A549 (cell line): ENCODE results near the gene ADAP1. TPM values are rescaled to one million over a fixed set of nuclear protein-coding genes. Genes with fewer than 3 reads are reported as not detected.

Source experiments
- ATAC-seq, 2 experiments: fragments of 200-7000 bp in 1 of 2; fragments of >200 bp in 1 of 2; cut with Nextera tagmentation in 1 of 2; cut with Tn5 transposase in 1 of 2; 3 replicates each; pipeline versions ENCODE4 v1.8.0 to v1.9.1; 2018 to 2020; ENCODE audit warnings: mild to moderate bottlenecking in 1 of 2, moderate library complexity in 1 of 2
- CTCF ChIA-PET: fragments of 300-600 bp; sonication (Branson Sonifier 250); formaldehyde crosslinking; extraction: SDS; loops from one replicate; lab custom pipeline; 2021; ENCODE audit warnings: antibody characterized with exemption, inconsistent platforms; lab: Yijun Ruan, JAX
- POLR2A ChIA-PET: fragments of 350-600 bp; formaldehyde crosslinking; extraction: SDS; loops from one replicate; lab custom pipeline; 2021; ENCODE audit warnings: antibody characterized with exemption, inconsistent platforms; lab: Yijun Ruan, JAX
- DNase-seq, 2 experiments: peaks; one replicate each; pipeline versions ENCODE4 v3.0.0 to v3.0.0-alpha.2; 2011 to 2016; ENCODE audit warnings: low read depth in 1 of 2, low spot score in 1 of 2
- FAIRE-seq: peaks from 2 replicates; lab custom pipeline; 2011; peaks lifted over from hg19 to GRCh38; lab: Jason Lieb, UNC
- H3K27ac ChIP-seq, 2 experiments: fragments of >200 bp; sonication (Bioruptor Twin); formaldehyde crosslinking; 3 replicates each; pipeline ENCODE4 v1.5.1; 2016 to 2017
- H3K4me1 ChIP-seq: fragments of >200 bp; sonication (Bioruptor Twin); formaldehyde crosslinking; 3 replicates; pipeline ENCODE4 v1.6.1; 2016
- H3K4me2 ChIP-seq: fragments of >200 bp; sonication (Bioruptor Twin); formaldehyde crosslinking; 3 replicates; pipeline ENCODE4 v1.6.1; 2016
- H3K4me3 ChIP-seq: fragments of >200 bp; sonication (Bioruptor Twin); formaldehyde crosslinking; 3 replicates; pipeline ENCODE4 v1.5.1; 2016
- H3K9me3 ChIP-seq: fragments of >200 bp; sonication (Bioruptor Twin); formaldehyde crosslinking; 3 replicates; pipeline ENCODE4 v1.6.1; 2016
- CHD2 ChIP-seq: fragments of 150-350 bp; IDR thresholded peaks from 2 replicates; pipeline ENCODE4 v1.6.1; 2014; ENCODE audit warnings: low read length; ENCODE audit not compliant: partially characterized antibody
- CHD4 ChIP-seq: fragments of 200-600 bp; sonication (generic); IDR thresholded peaks from 2 replicates; pipeline ENCODE4 v1.6.1; 2016; ENCODE audit warnings: antibody characterized with exemption, mild to moderate bottlenecking, borderline replicate concordance
- EHMT2 ChIP-seq: fragments of 200-600 bp; sonication (generic); IDR thresholded peaks from 2 replicates; pipeline ENCODE4 v1.6.1; 2016; ENCODE audit warnings: antibody characterized with exemption, low read depth, mild to moderate bottlenecking, moderate library complexity
- ESRRA ChIP-seq: fragments of 150-350 bp; IDR thresholded peaks from 2 replicates; pipeline ENCODE4 v1.6.1; 2014; ENCODE audit warnings: mild to moderate bottlenecking, low read length, borderline replicate concordance
- FOXS1 ChIP-seq: fragments of 250-450 bp; sonication (Bioruptor Pico); IDR thresholded peaks from 2 replicates; pipeline ENCODE4 v1.5.0; 2020; ENCODE audit warnings: mild to moderate bottlenecking, moderate library complexity
- GATA3 ChIP-seq: IDR thresholded peaks from 2 replicates; pipeline ENCODE4 v1.6.1; 2012; ENCODE audit warnings: borderline replicate concordance
- HDAC2 ChIP-seq: fragments of 200-600 bp; sonication (generic); IDR thresholded peaks from 2 replicates; pipeline ENCODE4 v1.6.1; 2016
- JUN ChIP-seq, 2 experiments: fragments of >200 bp; sonication (Bioruptor Twin); formaldehyde crosslinking; IDR thresholded peaks; 2 replicates in 1 of 2; 3 replicates in 1 of 2; pipeline ENCODE4 v1.6.1; 2016 to 2017
- MAFK ChIP-seq: fragments of 450-650 bp; IDR thresholded peaks from 2 replicates; pipeline ENCODE4 v1.6.1; 2014; ENCODE audit not compliant: partially characterized antibody
- POLR2A ChIP-seq: IDR thresholded peaks from 2 replicates; pipeline ENCODE4 v1.6.1; 2012; ENCODE audit warnings: mild to moderate bottlenecking, low read length
- RCOR1 ChIP-seq: fragments of 150-350 bp; IDR thresholded peaks from 2 replicates; pipeline ENCODE4 v1.6.1; 2014; ENCODE audit warnings: antibody characterized with exemption, low read length, low read depth
- TP53 ChIP-seq: fragments of 250-450 bp; sonication (Bioruptor Pico); IDR thresholded peaks from 2 replicates; pipeline ENCODE4 v1.5.0; 2021; ENCODE audit warnings: mild to moderate bottlenecking, moderate library complexity
- ZNF302 ChIP-seq: fragments of 250-450 bp; sonication (Bioruptor Pico); IDR thresholded peaks from 2 replicates; pipeline ENCODE4 v1.9.0; 2021; ENCODE audit warnings: inconsistent platforms, mild to moderate bottlenecking, moderate library complexity
- WGBS: methylation state at CpG from one replicate; pipeline ENCODE4 v1.1.6; 2017; ENCODE audit errors: missing lambda C conversion rate; 5-methylcytosine and 5-hydroxymethylcytosine counted together
- polyA plus RNA-seq, 4 experiments: library from polyadenylated mRNA; depleted of rRNA in 3 of 4; stranded (reverse); fragments of >200 nt; fragmentation: RNase III in 1 of 4; extraction: RNeasy Plus Mini Kit Qiagen cat#74134 plus additional on column Dnase treatment in 1 of 4; gene quantifications; 2 replicates in 3 of 4; 3 replicates in 1 of 4; pipeline ENCODE4 v1.2.3, GENCODE V29; 2011 to 2017
- TF ChIP-seq, protein P1 (sequence below): fragments of 450-650 bp; IDR thresholded peaks from 2 replicates; pipeline ENCODE4 v1.6.1; 2014; ENCODE audit warnings: antibody characterized with exemption
- TF ChIP-seq, protein P2 (sequence below): fragments of 150-350 bp; IDR thresholded peaks from 2 replicates; pipeline ENCODE4 v1.6.1; 2014; ENCODE audit warnings: low read depth, mild to moderate bottlenecking, low read length
- TF ChIP-seq, protein P3 (sequence below): fragments of >200 bp; sonication (Bioruptor Twin); formaldehyde crosslinking; IDR thresholded peaks from 2 replicates; pipeline ENCODE4 v1.6.1; 2016
- TF ChIP-seq, protein P4 (sequence below): fragments of 200-600 bp; sonication (generic); IDR thresholded peaks from 2 replicates; pipeline ENCODE4 v1.6.1; 2016; ENCODE audit warnings: antibody characterized with exemption, mild to moderate bottlenecking, moderate library complexity
- TF ChIP-seq, protein P5 (sequence below): fragments of 250-450 bp; sonication (Bioruptor Pico); IDR thresholded peaks from 2 replicates; pipeline ENCODE4 v1.5.0; 2021; ENCODE audit warnings: mild to moderate bottlenecking, moderate library complexity, borderline replicate concordance
- TF ChIP-seq, protein P6 (sequence below): fragments of >200 bp; sonication (Bioruptor Twin); formaldehyde crosslinking; IDR thresholded peaks from 3 replicates; pipeline ENCODE4 v1.5.1; 2016

Gene ADAP1
- polyA plus RNA-seq, 2 of the 4 experiments (the other 2 are of a cell fraction) = 1.7 to 2.5 TPM

DNA sequence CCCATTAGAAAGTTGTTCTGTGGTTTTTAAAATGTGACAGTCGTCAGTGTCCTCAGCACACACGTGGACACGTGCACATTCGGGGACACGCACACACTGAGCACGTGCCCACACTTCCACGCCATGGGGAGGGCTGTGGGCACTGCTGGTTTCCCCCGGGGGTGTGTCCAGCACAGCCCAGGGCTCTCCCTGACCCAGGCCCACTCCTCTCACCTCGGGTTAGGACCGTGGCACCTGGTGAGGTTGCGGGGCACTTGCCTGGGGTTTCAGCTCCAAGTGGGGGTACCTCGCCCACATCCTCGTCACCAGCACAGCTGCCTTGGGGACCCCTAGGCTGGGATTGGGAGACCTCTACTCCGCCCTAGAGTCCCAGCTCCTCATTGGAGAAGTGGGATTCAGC is 57.4 kb downstream of the ADAP1 start:
- DNase-seq (no peak), FAIRE-seq (no peak), ATAC-seq (no peak)
- Histone ChIP-seq H3K27ac (no peak overlapping the region), H3K4me3 (no peak overlapping the region), H3K4me1 (peaks cover 13% of the 10 kb centered on the region), H3K9me3 (no peaks in the 10 kb centered on the region), H3K4me2 (no peak overlapping the region)
- WGBS = 89% methylated on average over 12 of the region's 14 CpGs
- CTCF ChIA-PET = interaction anchor here (0.9 to 2.0 kb wide), 2 partner anchors 11 kb away, joined by 3 to 5 read pairs; no protein-coding TSS in a partner anchor
- TF ChIP-seq GATA3 = no peak
- POLR2A ChIA-PET = no interaction called here

DNA sequence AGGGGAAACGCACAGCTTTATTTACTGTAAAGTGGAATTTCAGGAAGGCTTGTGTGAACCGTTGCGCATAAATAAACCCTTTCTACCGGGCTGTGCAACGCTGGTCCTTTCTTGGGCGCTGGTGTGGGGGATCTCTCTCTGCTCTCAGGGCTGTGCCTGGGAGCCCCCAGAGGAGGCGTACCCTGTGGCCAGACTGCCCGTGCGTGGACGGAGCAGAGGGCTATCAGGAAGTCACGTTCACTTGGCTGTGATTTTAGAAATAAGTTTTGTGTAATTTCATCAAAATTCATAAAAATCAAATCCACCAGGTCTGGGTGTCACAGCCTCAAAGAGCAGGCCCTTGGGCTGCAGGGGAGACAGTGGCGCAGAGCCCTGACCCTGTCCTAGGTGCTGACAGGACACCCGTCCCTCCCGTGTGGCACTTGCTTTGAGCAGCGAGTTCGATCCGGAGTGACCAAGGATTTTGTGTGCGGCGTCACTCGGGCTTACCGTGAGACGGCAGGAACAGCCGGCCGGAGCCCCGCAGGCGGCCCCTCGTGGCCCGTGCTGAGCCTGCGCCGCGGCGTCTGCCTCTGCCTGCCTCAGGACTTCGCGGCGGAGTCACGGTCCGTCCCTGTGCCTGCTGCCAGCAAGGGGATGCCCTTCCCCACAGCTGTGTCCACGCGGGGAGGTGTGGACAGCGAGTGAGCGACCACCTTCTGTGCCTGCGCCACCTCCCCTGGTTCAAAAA is 58.0 kb downstream of the ADAP1 start:
- DNase-seq (no peak), ATAC-seq (no peak), FAIRE-seq (no peak)
- Histone ChIP-seq H3K27ac (no peak overlapping the region), H3K4me2 (no peak overlapping the region), H3K4me3 (no peak overlapping the region), H3K9me3 (no peaks in the 10 kb centered on the region), H3K4me1 (peaks cover 9% of the 10 kb centered on the region)
- WGBS = 91% methylated on average over 41 of the region's 42 CpGs
- no peak for TF ChIP-seq HDAC2
- TF ChIP-seq, protein P1, sequence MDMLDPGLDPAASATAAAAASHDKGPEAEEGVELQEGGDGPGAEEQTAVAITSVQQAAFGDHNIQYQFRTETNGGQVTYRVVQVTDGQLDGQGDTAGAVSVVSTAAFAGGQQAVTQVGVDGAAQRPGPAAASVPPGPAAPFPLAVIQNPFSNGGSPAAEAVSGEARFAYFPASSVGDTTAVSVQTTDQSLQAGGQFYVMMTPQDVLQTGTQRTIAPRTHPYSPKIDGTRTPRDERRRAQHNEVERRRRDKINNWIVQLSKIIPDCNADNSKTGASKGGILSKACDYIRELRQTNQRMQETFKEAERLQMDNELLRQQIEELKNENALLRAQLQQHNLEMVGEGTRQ = no peak
- TF ChIP-seq TP53 = no peak
- TF ChIP-seq, protein P2, sequence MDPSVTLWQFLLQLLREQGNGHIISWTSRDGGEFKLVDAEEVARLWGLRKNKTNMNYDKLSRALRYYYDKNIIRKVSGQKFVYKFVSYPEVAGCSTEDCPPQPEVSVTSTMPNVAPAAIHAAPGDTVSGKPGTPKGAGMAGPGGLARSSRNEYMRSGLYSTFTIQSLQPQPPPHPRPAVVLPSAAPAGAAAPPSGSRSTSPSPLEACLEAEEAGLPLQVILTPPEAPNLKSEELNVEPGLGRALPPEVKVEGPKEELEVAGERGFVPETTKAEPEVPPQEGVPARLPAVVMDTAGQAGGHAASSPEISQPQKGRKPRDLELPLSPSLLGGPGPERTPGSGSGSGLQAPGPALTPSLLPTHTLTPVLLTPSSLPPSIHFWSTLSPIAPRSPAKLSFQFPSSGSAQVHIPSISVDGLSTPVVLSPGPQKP = no peak
- TF ChIP-seq CHD2 = no peak
- no peak for TF ChIP-seq MAFK
- TF ChIP-seq, protein P3, sequence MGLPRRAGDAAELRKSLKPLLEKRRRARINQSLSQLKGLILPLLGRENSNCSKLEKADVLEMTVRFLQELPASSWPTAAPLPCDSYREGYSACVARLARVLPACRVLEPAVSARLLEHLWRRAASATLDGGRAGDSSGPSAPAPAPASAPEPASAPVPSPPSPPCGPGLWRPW = no peak
- no peak for TF ChIP-seq GATA3
- TF ChIP-seq POLR2A = no peak
- no peak for TF ChIP-seq EHMT2
- TF ChIP-seq, protein P4, sequence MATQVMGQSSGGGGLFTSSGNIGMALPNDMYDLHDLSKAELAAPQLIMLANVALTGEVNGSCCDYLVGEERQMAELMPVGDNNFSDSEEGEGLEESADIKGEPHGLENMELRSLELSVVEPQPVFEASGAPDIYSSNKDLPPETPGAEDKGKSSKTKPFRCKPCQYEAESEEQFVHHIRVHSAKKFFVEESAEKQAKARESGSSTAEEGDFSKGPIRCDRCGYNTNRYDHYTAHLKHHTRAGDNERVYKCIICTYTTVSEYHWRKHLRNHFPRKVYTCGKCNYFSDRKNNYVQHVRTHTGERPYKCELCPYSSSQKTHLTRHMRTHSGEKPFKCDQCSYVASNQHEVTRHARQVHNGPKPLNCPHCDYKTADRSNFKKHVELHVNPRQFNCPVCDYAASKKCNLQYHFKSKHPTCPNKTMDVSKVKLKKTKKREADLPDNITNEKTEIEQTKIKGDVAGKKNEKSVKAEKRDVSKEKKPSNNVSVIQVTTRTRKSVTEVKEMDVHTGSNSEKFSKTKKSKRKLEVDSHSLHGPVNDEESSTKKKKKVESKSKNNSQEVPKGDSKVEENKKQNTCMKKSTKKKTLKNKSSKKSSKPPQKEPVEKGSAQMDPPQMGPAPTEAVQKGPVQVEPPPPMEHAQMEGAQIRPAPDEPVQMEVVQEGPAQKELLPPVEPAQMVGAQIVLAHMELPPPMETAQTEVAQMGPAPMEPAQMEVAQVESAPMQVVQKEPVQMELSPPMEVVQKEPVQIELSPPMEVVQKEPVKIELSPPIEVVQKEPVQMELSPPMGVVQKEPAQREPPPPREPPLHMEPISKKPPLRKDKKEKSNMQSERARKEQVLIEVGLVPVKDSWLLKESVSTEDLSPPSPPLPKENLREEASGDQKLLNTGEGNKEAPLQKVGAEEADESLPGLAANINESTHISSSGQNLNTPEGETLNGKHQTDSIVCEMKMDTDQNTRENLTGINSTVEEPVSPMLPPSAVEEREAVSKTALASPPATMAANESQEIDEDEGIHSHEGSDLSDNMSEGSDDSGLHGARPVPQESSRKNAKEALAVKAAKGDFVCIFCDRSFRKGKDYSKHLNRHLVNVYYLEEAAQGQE = no peak
- no peak for TF ChIP-seq CHD4
- ChIA-PET POLR2A (no interaction called here), CTCF (interaction anchor here (0.6 to 2.0 kb wide), 2 partner anchors 12 to 325 kb away, joined by 3 to 5 read pairs; no protein-coding TSS in a partner anchor)

DNA sequence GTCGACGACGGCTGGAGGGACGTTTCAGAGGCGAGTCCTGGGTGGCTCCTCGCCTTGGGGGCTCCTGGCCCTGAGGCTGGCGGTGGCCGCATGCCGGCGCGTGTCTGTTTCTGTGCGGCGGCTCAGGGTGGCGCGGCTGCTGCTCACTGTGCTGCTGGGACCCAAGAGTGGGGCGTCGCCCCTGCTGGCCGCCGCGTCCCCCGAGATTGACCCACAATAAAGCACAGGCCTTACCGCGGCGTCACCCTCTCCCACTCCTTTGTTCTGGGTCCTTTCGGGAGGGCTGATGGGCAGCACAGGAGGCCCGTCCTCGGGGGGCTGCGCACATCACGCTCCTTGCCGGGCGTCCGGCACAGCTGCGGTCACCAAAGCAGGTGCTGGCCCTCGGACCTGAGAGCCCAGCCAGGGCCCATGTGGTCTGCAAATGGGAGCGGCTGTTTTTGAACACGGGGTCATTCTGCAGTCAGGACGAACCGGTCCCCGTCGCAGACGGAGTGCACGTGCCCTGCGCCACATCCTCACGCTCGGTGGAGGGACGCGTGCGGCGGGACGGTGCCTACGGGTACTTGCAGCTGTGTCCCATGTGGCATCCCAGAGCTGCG is 58.9 kb downstream of the ADAP1 start:
- no peak for FAIRE-seq
- POLR2A ChIA-PET = no interaction called here
- no peak overlapping the region for H3K4me3 ChIP-seq
- CTCF ChIA-PET = interaction anchor here (0.6 to 2.0 kb wide), 2 partner anchors 13 to 324 kb away, joined by 3 to 5 read pairs; no protein-coding TSS in a partner anchor
- H3K9me3 ChIP-seq = no peaks in the 10 kb centered on the region
- WGBS = 98% methylated on average over 48 of the region's 52 CpGs
- H3K4me1 ChIP-seq = no peaks in the 10 kb centered on the region
- no peak overlapping the region for H3K4me2 ChIP-seq
- no peak for ATAC-seq
- DNase-seq = no peak
- H3K27ac ChIP-seq = no peak overlapping the region
- TF ChIP-seq RCOR1 (no peak), ESRRA (no peak), CHD4 (no peak), JUN (IDR thresholded peaks at IDR 0.05) (0 out of 5 replicates have a peak, but pooled peaks of 1 of the 2 experiments have one; percentile 18), ZNF302 (no peak), FOXS1 (CRISPR knock-in tag) (no peak)
- TF ChIP-seq, protein P5, sequence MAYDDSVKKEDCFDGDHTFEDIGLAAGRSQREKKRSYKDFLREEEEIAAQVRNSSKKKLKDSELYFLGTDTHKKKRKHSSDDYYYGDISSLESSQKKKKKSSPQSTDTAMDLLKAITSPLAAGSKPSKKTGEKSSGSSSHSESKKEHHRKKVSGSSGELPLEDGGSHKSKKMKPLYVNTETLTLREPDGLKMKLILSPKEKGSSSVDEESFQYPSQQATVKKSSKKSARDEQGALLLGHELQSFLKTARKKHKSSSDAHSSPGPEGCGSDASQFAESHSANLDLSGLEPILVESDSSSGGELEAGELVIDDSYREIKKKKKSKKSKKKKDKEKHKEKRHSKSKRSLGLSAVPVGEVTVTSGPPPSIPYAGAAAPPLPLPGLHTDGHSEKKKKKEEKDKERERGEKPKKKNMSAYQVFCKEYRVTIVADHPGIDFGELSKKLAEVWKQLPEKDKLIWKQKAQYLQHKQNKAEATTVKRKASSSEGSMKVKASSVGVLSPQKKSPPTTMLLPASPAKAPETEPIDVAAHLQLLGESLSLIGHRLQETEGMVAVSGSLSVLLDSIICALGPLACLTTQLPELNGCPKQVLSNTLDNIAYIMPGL (CRISPR knock-in tag) = no peak
- TF ChIP-seq, protein P6, sequence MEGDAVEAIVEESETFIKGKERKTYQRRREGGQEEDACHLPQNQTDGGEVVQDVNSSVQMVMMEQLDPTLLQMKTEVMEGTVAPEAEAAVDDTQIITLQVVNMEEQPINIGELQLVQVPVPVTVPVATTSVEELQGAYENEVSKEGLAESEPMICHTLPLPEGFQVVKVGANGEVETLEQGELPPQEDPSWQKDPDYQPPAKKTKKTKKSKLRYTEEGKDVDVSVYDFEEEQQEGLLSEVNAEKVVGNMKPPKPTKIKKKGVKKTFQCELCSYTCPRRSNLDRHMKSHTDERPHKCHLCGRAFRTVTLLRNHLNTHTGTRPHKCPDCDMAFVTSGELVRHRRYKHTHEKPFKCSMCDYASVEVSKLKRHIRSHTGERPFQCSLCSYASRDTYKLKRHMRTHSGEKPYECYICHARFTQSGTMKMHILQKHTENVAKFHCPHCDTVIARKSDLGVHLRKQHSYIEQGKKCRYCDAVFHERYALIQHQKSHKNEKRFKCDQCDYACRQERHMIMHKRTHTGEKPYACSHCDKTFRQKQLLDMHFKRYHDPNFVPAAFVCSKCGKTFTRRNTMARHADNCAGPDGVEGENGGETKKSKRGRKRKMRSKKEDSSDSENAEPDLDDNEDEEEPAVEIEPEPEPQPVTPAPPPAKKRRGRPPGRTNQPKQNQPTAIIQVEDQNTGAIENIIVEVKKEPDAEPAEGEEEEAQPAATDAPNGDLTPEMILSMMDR = no peak
